Stimulated activated CD8-positive, alpha-beta memory T cell treated with anti-CD3 and anti-CD28 coated beads, Interleukin-12 subunit alpha, Interleukin-12 subunit beta, amount 100 ng/mL, for 1 hour (primary cell): ENCODE data around the gene PLD6.

Experiments
- DNase-seq: peaks from one replicate; pipeline ENCODE4 v3.0.0-alpha.2; 2020; ENCODE audit warnings: low read depth

Gene PLD6

DNA sequence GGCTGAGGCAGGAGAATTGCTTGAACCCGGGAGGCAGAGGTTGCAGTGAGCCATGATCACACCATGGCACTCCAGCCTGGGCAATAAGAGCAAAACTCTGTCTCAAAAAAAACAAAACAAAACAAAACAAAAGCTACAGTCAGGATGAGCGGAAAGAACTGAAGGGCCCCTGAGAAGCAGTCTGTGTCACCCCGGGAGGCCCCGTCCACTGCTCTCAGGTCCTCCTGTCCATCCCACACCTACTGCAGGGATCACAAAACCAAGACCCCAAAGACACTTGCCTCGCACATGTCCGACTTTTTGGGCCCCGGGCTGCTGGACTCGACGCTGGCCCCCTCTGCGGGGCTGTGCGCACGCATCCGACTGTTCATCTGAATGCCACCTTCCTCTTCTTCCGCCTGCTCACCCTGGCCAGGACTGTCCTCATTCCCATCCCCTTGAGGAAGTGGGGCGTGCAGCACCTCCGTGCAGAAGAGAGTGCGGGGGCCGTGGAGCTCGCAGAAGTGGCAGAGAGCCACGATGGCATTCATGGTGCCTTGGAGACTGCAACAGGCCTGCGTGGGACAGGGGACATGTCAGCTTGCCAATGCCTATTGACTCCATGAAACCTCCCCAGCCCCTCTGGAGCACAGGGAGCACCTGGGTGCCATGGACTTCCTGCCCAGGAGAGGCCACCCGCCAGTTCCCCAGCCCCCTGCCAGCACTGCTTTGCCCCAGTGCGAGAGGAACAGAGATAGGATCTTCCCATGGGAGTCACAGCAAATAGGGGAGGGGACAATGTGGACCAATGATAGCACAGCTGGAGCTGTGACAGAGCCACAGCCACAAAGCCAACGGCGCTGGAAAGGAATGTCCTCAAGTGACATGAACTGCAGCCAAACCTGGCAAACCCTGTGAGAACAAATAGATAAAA lies 21.7 kb upstream of the PLD6 start:
- no peak for DNase-seq

DNA sequence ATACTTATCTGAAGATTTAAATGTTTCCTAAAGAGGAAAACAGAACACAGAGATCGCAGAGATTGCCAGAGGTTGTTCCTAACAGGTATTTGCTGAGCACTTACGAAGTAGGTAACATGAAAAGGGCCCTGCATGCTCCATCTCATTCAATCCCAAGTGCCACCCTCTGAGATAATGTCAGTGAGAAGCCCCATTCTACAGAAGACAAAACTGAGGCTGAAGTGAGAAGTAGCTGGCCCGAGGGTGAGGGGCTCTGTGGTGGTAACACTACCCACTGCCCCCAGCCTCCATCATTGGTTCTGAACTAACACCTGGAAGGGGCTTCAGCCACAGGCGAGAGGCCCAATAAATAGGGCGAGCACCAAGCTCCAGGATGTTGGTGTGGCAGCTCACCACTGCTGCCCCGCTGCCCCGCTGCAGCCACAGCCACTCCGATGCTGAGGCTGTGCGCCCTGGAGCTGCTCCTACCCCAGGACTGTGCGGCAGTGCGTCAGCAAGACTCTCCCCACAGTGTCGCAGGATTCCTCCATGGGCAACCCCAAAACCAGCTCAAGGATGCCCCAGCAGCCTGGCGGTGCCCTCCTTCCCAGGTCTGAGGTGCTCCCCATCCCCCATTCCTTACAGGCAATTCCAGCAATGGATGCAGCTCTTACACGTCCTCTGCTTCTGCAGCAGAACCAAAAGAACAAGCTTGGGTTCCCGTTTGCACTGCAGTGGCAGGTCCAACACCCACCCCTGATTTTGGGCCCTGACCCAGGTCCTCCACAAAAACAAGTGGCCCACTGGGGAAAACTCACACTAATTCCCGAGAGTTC lies 20.5 kb upstream of the PLD6 start:
- no peak for DNase-seq

DNA sequence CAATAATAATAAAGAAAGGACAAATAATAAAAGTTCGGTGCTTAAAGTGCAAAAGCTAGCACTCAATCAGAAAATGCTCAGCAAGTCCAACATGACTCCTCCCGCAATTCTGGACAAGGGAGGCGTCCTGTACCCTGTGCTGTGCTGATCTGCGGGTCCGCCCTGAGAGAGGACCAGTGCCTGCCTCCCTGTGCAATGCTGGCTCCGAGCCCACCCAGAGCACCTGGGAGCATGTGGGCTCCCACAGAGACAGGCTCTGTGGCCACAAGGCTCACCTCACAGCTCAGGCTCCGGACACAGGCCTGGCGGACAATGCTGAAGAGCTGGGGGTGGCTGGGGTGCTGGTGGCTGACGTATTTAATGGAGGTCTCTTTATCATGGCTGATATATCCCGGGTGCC lies 19.8 kb upstream of the PLD6 start:
- DNase-seq: no peak

DNA sequence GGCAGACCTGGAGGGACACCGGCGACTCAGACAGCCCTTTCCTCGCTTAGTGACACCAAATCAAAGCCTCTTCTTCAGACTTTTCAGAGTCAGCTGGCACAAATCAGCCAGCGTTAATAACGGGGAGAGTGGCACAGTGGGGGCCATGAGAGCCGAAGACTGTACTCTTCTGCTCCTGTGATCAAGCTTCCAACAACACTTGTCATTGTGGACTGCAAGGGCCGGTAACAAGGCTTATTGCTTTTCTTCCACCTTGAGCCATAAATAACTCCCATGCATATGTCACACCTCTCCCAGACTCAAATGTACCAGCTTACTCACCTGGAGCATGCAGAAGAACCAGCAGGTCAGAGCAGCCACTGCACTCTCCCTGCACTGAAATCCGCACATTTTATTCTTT lies 18.0 kb upstream of the PLD6 start:
- no peak for DNase-seq

DNA sequence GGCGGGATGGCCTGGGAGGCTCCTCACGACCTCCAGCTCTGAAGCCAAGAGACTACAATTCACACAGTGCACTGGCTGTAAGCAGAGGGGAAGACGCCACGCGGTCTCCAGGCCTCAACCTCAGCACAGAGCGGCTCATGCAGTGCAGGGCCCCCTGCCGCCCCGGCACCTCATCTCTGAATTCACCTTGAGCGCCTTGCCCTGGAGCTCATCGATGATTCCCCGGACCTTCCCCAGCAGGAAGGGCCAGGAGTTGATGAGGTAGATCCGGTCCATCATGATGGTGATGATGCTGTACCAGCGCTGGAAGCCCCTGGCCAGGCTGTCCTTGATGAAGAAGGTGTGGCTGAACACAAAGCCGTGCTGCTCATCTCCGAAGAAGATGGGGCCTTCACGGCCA lies 17.6 kb upstream of the PLD6 start:
- no peak for DNase-seq

DNA sequence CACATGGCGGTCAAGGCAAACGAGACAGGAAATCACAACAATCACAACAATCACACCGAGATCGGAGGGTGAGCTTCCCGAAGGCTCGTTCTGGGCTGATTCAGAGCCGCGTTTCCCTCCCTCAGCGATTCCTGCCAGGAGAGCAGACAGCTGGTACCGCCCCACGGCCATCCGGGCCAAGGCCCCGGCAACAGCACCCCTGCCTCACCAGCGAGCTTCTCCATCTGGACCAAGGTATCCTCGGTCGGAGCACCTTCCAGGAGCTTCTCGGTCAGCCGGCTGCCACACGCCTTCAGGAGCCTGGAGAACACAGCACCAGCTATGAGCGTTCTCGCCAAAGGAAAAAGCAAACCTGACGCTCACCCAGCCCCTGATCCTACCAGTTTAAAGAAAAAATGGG lies 15.2 kb upstream of the PLD6 start:
- DNase-seq: no peak

DNA sequence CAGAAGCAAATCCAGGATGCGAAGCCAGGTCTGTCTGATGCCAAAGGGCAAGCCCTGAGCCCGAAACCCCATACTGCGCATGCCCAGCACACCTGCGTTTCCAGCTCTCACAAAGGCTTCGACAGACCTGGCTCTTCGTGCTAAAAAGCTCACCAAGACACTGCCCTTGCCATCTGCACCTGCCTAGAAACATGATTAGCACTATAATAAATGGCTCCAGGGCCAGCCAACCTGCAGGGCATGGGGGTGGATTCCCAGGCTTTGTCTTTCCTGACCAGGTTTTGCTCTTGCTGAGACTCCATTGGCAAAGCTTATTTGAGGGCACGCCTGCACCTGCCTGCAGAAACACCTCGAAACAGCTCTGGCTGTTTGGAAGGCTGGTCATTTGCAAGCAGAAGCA lies 14.4 kb upstream of the PLD6 start:
- DNase-seq: no peak

DNA sequence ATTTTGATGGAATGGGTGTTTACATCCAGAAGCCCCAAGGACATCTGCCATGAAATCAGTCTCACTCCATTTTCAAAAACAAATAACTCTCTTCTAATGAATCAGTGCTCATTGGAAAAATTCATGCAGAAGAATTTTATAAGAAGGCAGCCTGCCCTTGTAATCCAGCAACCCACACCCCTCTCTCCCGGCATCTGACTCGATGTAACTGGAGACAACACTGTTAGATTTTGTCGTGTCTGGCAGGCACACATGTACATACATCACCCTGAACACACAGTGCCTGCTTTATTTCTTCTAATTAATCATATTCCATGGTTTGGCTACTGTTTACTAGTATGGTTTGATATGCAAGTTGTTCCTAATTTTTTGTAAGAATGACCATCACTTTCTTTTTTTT lies 11.9 kb upstream of the PLD6 start:
- DNase-seq: no peak

DNA sequence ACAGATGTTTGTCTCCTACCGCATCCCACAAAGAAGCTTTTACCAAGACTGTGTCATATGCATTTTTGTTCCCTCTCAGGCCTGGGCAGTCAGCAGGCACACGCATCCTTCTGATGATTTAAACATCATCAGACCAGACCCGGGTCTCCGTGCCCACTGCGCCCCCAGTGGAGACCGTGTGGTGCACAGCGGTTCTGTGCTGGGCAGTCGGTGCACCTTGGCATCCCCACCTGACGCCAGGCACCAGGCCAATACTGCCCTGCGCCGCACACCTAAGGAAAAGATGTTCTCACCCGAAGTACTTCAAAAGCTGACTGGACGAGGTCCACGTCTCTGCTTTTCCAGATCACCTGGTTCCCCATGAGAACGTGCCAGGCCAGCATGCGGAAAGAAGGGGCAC lies 10.6 kb upstream of the PLD6 start:
- DNase-seq: no peak

DNA sequence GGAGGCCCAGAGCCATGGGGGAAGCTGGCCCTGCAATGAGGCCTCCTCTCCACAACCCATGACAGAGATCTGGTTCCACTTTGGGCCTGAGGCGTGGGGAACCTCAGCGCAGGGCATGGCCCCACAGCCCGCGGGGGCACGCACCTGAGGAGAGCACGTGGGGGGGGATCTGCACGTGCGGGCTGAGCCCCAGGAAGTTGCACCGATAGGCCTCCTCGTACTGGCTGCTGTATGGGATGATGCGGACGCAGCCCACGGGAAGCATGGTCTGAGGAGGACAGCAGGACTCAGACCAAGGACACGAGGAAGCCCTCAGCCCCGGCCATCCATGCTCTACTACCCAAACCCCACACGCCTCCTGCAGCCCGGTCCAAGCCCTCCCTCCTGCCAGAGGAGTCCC lies 10.1 kb upstream of the PLD6 start:
- no peak for DNase-seq

DNA sequence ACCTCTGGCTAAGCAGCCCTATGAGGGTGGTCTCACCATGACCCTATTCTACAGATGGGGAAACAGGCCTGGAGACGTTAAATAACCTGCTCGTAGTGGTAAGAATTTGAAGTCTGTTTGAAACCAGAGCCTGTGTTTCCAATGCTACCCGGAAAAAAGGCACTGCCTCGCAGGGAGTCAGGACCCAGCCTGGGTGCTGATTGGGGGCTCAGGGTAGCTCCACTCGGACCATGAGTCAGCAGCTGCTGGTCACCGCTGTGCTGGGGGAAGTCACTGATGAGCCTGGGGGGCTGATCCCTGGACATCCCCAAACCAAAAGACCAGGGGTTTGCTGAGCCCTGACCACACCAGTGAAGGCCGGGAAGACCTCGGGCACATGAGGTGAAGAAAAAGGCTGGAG lies 9.4 kb upstream of the PLD6 start:
- DNase-seq: no peak

DNA sequence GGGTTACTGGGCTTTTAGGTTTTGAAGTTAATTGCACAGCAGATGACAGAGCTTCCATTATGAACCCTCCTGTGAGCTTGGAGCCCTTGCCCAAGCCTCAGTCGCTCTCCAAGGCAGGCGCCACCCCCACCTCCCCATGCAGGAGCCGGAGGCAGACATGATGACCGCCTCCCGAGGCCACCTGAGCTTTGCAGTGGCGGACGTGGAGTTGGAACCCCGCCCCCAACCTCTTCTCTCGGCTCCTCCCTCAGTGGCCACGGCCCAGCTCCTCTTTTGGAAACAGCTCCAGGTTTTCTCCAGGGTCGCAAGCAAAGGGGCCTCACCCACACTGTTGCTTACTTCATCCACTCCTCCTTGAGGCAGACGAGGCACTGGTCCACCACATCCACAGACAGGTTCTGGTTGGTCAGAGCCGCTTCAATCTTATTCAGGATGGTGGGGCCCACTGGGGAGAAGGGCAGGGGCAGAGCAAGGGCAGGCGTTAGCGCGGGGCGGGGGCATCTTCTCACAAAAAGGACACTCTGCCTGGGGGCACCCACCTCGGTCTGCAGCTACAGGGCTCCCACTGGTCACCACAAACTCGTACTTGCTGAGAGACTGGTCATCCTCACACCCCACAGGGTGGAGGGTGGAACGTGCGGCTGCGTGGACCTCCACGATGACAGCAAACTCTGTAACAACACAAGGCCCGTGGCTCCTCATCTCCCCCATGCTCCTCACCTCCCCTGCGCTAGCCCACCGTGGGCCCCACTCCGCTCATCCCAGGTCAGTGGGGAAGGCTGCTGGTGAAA lies 8.7 kb upstream of the PLD6 start:
- DNase-seq: no peak

DNA sequence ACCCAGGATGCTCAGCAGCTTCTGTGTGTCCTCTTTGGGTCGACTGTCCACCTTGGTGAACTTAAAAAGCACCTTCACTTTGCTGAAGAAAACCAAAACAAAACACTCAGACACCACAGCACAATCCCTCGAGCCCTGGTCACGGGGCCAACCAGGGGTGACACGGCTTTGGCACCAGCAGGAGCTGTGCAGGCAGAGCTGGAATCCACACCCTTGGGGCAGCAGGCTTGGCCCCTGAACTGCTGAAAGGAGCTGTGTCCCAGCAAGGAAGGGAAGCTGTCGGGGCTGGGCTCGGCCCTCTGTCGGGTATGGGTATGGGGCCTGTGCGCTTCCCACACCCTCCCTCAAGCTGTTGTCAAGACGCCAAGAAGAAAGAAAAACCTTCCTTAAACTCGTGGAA lies 7.6 kb upstream of the PLD6 start:
- DNase-seq: no peak

DNA sequence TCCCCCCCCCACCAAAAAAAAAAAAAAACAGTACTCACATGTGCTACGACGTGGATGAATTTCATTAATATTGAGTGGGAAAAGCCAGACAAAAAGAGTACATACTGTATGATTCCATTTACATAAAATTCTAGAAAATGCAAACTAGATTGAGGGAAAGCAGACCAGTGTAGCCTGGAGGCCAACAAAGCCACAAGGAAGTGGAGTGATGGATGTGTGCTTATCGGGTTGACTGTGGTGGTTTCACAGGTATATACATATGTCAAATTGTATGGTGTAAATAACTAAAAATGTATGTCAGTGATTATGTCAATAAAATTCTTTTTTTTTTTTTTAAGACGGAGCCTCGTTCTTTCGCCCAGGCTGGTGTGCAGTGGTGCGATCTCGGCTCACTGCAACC lies 1.9 kb upstream of the PLD6 start:
- DNase-seq: no peak

DNA sequence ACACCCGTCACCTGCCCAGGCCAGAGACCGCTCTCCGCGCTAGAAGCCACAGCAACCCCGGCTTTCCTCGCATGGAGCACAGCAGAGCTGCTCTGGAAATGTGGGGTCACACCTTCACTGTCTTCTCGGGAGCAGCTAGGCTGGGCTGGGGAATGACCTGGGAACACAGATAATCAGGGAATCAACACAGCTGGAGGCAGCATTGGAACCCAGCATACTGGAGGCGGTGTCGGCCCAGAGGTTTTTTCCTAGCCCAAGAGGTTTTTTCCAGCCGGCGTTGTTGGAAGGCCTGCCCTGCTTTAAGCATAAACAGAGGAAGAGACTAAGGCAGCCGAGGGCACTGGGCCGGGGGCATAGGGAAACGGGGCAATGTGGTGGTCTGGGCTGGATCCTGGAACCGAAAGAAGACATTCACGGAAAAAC lies 791 bp upstream of the PLD6 start:
- DNase-seq: no peak

DNA sequence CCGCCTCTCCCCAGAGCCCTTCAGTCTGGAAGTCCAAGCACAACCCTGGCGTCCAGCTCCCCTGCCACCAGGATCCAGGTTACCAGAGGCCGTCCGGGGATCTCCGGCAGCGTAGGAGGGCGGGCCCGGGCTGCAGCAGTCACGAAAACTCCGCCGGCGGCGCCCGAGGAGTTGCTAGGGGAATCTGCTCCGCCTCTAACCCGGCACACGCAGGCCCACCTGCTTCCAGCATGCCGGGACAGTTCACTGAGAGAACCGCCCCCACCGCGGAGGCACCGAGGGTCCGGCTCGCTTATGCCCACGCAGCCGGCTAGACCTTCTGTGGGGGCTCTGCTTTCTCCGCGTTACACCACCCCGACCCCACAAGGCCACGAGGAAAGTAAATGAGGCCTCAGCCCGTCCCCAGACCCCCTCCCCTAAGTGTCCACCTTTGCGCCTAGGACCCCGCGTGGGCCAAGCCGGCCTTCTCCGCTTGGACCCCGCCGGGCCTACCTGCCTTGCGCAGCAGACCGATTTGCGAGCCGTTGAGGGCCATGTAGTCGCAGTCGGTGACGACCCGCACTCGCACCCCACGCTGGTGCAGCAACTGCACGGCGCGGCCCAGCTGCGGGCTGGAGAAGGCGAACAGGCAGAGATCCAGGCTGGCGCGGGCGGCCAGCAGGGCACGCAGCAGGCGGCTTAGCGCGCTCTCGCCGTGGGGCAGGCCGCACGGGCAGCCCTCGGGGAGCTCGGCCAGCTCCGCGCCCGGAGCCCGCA lies 587 bp downstream of the PLD6 start:
- DNase-seq: no peak

DNA sequence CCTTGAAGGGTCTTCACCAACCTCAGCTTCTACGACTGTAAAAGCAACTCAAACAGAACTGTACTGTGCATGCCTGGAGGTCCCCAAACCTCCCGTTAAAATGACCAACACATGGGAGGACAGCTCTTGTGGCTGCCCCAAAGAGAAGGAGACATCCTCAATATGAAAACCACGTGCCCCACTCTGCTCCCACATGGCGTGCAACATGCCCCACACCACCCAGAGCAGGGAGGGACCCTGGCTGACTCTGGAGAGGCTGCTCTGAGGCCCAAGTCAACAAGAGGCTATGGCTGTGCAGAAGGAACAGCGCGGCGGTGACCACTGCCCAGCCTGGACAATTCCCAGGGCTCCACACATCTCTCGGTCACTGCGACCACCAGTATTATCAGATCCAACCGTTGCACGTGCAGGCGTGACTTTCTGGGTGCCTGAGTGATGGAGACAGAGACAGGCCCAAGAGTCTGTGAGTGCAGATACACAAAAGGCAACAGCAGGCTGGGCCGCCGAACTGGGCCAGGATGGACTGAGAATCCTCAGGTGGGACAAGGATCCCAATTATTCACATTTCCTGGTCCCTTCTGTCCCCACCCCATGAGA lies 1.4 kb downstream of the PLD6 start:
- DNase-seq: no peak

DNA sequence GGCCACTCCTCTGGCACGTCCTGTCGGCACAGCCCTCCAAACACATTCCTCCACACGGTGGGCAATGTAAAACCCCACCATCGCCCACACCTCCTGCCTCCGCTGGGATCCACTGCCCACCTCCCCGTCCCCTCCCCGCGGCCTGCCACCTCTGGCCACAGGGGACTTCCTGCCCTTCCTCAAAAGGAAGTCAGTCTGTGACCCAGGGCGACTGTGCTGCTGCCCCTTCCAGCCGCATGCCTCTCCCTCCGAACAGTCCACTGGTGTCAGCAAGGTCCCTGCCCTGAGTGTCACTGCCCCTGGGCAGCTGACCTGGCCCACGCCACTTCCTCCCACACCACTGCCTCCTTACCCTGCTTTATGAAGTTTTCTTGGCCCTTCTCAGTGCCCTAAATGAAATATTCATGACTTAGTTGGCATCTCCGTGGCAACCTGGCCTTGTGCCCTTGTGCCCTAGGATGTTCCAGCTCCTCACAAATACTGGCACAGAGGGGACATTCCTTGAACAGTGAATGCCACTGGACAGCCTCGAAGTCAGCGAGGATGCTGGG lies 2.0 kb downstream of the PLD6 start:
- DNase-seq: no peak

DNA sequence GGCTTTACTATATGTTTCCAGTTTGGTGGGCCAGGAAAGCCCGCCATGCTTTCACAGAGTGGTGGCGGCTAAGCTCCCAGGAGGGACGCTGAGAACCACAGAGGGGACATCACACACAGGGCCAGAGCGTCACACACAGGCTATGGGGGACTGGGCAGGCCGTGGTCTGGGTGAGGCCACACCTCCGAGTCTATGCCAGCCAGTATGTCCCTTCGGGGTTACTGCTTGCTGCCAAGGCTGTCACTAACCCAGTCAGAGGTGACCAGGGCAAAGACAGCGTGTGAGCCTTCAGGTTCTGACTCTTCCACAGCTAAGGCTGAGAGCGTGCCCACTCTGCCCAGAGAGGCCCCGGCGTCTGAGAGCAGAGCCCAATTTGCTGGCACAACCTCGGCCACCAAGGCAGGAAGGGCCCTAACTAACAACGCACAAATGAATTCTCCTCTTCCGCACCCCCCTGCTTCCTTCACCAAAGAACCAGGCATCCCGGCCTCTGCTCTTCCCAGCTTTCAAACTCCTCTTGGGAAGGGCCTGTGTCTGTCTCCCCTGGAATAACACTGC lies 2.9 kb downstream of the PLD6 start:
- no peak for DNase-seq

DNA sequence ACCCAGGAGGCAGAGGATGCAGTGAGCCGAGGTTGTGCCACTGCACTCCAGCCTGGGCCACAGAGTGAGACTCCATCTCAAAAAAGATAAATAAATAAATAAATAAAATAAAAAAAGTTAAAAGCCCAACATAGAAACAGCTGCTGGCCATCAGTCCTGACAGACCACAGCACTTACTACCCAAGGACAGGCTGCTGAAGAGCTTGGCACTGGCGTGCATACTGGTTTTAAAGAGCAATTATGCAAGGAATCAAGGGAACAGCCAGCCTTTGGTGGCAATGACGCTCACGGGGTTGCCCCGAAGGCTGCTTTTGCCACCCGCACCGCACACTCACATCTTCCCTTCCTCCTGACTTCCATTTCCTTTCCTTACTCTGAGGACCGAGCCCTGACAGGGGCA lies 4.2 kb downstream of the PLD6 start:
- DNase-seq: no peak

DNA sequence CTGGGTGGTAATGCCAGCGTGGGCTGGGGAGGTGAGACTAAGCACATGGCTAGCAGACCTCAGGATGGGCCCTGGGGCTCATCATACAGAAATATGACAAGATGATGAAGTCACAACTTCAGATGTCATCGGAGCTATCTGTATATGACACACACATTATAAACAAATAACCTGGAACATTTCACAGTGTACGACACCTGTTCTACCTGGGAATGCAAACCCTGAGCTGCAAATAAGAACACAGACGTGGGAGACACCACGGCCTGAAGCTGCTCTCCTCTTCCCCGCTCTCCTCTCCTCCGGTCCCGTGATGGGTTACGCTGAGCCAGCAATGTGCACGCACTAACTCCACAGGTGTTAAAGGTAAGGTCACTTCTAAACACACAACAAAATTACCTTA lies 4.9 kb downstream of the PLD6 start:
- DNase-seq: no peak
